GM21423 (cell line): Measurements from ENCODE around the gene FUS.
"Not testable (repeated sequence)": the region's sequence is repeated elsewhere in the genome, so short reads cannot be mapped to it uniquely, and the experiment has no call there.

Experiments
- ATAC-seq: cut with Tn5 transposase; IDR thresholded peaks from one replicate; pipeline ENCODE4 v1.9.1; 2021; ENCODE audit warnings: mild to moderate bottlenecking, moderate library complexity; ENCODE audit not compliant: unreplicated experiment

The FUS gene

DNA sequence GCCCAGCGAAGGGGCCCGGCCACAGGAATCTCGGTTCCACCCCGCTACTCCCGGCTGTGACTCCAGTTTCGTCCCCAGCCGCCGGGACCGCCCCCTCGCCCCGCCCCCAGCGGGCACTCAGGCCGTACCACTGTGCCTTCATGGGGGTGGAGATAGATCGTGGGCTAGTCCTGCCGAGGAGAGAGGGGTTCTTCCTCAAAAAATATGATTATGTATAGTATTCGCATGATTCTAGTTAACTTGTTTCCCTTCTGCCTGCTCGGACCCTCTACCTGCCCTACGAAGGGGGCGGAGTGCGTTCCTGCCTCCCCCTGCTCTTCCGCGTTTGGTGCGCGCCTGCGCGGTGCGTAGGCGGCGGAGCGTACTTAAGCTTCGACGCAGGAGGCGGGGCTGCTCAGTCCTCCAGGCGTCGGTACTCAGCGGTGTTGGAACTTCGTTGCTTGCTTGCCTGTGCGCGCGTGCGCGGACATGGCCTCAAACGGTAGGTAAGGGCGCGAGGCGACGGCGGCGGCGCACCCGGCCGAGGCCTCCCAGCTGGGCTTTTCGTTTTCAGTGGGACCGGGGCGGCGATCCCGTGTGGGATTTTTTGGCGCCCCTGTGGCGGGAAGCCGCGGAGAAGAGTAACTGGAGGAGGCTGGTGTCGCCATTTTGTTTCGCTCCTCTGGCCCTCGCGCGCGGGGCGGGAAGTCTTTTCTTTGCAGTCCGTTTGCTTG is at the start of gene FUS:
Gene FUS, plus strand, starts transcription at position 393 of the 713 bp plus-strand sequence. Its CDS starts 76 bp downstream, at position 469.
- ATAC-seq = peak; percentile 62

DNA sequence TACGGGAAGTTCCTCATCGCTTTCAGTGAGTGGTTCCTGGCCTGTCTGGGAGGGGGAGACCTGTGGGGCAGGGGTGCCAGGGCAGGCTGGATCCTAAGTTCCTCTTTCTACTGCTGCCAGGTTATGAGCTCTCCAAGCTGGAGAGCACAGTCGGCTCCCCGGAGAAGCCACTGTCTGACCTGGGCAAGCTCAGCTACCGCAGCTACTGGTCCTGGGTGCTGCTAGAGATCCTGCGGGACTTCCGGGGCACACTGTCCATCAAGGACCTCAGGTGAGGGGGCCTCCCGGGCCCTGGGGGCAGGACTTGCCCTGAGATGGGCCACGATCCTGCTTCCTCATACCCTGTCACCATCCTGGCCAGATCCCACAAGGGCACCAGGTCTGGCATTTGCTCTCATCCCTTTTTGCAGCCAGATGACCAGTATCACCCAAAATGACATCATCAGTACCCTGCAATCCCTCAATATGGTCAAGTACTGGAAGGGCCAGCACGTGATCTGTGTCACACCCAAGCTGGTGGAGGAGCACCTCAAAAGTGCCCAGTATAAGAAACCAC is 49.5 kb upstream of the FUS start:
- ATAC-seq = no peak

DNA sequence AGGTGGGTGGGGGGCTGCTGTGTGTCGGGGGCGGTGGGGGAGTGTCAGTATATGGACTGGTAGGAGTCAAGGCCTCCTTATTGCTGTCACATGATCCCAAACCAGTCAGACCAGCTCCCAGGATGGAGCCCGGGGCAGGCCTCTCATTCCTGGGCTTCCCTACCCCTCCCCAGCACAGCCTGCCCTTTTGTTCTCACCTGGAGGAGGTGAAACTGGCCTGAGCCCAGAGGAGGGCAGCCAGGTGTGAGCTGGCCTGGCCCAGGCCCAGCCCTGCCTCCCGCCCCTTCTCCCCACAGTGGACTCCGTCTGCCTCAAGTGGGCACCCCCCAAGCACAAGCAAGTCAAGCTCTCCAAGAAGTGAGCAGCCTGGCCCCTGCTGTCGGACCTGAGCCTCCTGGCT is 49.0 kb upstream of the FUS start:
- ATAC-seq = no peak

DNA sequence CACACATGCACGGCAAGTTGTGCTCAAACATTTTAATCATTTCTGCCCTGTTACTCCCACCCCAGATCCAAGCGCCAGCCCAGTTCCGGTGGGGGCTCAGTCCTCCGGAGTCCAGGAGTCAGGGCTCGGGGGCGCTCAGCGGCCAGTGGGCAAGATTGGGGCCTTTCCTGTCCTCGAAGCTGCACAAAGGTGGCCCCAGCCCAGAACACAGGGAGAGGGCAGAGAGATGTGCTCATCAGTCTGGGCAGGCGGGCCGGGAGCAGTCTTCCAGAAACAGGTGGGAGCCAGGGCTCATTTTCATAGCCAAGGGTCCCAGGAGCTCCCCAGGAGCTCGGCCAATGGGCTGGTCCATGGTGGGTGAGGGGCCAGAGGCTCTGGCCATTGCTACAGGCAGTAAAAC is 48.5 kb upstream of the FUS start:
- no peak for ATAC-seq

DNA sequence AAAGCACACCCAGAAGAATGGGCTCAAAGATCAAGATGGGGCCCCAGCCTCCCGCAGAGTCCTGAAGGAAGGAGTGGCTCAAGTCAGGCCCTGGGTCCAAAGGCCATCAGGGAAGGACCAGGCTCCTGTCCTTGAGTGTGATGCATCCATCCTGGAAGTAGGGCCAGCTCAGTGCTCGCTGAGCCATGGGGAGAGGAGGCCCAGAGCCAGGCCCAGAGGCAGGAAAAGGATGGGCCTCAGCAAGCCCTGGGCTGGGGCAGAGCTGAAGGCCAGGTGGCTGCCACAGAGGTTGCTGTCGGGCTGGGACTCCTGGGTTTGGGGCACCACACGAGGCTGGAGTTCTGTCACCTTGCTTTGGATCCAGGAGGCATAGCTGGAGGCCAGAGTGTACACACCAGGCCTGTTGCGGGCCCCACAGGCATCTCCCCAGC is 48.1 kb upstream of the FUS start:
- ATAC-seq = no peak

DNA sequence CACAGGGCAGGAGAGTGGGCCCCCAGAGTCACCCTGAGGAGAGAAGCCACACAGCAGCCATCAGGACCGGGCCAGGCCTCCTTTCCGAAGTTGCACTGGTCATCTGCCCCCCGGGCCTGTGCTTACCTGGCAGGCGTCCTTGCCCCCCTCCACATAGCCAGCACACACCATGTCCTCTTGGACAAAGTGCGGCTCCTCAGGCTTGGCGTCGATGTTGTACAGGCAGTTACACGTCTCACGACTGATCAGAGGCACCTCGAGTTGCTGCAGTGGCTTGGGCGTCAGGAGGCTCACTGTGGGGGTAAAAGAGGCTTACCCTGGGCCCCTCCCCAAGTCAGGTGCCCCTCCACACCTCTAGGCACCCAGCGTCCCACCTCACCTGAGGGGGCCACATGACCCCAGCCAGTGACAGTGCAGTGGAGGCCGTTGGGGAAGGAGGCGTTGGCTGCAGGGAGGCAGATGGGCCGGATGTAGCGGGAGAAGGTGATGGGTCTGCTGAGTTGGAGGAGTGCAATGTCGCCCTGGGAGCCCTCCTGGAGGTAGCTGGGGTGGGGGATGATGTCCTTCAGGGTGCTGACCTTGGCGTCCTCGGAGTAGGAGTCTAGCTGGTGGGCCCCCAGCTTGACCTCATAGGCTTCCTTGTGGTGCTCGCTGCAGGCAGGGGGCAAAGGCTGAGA is 47.5 kb upstream of the FUS start:
- ATAC-seq = no peak

DNA sequence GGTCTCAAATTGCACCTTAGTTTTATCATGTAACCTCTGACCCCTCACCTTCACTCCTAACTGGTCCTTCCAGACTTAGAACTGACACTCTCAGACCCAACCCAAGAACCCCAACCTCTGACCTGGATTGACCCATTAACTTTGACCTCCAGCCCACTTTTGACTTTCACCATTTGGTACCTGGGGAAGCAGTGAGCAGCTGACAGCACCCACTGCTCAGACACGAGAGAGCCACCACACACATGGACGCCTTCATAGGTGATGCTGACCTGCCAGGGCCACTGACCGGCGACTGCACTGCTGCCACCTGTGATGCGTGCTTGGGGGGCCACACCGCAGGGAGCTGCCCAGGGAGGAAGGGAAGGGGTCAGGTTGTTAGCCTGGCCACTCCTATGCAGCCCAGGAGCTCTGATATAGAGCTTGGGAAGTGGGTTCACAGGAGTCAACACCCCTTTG is 46.9 kb upstream of the FUS start:
- no peak for ATAC-seq

DNA sequence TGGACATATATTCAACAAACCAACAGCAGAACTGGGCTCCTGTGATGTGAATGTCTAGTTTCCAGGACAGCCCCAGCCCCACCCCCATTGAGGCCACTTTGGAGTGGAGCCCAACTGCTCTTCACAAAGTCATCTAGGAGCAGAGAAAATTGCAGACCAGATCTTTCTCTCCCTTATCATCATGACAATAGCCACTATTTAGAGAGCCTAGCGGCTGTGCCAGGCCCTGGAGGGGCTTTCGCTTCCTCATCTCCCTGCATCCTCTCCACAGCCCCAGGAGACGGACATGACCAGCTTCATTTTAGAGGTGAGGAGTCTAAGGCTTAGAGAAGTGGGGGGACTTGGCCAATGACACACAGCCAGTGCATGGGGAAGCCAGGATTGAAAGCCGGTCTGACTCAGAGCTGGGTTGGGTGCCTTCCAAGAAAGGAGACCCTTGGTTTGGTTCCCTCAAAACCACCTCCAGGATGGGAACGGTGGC is 45.8 kb upstream of the FUS start:
- no peak for ATAC-seq

DNA sequence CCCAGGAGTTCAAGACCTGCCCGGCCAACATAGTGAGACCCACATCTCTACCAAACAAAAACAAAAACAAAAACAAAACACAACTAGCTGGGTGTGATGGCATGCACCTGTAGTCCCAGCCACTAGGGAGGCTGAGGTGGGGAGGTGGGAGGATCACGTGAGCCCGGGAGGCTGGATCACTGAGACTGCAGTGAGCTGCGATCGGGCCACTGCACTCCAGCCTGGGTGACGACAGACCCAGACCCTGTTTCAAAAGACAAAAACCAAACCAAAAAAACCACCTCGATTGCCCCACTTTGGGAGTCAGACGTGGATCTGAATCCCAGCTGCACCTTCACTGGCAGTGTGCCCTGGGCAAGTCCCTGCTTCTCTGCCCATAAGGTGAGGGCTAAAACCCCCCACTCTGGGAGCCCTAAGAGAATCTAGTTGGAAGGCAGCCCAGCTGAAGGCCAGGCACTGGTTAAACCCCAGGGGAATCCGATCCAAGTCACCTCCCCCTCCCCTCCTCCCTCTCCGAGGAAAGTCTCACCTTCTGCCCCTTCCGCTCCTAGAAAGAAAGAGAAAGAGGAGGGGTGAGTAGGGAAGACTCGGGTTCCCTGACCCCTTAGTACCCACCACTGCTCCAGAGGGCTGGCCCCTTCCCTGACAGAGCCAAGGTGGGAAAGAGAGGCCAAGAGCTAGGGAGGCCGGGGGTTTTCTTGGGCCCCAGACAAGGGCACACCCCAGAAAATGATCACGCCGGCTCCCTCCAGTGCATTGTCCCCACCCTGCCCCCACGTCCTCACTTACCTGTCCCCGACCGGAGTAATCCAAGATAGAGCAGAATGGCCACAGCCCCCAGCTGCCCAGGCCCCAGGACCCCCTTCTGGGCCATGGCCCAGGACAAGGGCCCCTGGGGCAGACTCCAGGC is 45.1 kb upstream of the FUS start:
- ATAC-seq = no peak

DNA sequence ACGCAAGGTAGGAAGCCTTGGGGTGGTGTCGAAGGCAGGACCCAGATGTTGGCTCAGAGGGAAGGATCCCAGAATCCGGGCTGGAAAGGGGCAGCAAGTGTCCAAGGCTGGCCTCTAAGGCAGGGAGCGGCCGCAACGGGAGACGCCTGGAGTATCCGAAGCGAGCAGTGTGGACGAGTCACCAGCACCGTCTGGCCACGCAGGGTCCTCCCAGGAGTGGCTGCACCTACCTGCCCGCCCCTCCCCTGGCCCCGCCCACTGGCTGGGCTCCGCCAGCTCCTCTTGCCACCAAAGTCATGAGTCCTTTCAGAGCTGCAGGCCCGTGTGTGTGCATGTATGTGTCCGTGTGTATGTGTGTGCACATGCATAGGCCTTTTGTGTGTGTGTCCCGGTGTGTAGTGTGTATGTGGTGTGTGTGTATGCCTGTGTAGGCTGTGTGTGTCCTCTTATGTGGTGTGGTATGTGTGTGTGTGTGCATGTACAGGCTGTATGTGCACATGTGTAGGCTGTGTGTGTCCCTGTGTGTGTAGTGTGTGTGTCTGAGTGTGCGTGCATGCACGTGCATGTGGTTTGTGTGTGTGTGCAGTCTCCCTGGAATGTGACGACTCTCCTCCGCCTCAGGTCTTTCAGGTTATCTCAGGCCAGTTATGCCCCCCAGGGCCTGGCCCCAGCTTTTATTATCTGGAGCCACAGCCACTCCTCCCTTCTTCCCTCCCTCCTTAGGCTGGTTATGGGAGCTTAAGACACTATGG is 44.2 kb upstream of the FUS start, which contains the start of gene PRSS8:
Gene PRSS8, minus strand, starts transcription at position 193 of the 752 bp plus-strand sequence. CDS start 229 bp downstream, outside the sequence.
- no peak for ATAC-seq

DNA sequence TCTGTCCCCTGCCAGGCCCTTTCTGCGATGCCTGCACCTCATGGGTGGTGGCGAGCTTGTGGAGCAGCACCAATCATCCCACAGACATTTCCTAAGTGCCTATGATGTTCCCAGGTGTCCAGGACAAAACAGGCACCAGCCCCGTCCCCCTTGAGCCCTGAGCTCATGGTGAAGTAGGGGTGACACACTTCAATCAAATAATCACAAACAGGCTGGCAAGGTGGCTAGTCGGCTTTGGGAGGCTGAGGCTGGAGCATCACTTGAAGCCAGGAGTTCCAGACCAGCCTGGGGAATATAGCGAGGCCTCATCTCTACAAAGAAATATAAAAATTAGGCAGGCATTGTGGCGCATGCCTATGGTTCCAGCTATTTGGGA is 43.7 kb upstream of the FUS start:
- ATAC-seq = no peak

DNA sequence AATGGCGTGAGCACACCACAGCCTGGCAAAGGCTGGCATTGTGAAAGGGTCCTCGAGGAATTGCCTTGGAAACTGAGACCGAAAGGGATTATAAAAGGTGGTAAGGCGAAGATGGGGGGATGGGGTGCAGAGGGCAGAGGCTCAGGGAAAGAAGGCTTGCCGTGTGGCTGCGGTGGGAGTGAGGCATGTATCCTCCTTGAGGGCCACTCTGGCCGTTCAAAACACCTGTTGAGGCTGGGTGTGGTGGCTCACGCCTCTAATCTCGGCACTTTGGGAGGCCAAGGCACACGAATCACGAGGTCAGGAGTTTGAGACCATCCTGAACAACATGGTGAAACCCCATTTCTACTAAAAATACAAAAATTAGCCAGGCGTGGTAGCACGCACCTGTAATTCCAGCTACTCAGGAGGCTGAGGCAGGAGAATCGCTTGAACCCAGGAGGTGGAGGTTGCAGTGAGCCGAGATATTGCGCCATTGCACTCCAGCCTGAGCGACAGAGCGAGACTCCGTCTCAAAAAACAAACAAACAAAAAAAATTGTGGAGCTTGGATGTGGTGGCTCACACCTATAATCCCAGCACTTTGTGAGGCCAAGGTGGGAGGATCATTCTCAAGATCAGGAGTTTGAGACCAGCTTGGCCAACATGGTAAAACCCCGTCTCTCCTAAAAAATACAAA is 43.0 kb upstream of the FUS start:
- ATAC-seq = not testable (repeated sequence)

DNA sequence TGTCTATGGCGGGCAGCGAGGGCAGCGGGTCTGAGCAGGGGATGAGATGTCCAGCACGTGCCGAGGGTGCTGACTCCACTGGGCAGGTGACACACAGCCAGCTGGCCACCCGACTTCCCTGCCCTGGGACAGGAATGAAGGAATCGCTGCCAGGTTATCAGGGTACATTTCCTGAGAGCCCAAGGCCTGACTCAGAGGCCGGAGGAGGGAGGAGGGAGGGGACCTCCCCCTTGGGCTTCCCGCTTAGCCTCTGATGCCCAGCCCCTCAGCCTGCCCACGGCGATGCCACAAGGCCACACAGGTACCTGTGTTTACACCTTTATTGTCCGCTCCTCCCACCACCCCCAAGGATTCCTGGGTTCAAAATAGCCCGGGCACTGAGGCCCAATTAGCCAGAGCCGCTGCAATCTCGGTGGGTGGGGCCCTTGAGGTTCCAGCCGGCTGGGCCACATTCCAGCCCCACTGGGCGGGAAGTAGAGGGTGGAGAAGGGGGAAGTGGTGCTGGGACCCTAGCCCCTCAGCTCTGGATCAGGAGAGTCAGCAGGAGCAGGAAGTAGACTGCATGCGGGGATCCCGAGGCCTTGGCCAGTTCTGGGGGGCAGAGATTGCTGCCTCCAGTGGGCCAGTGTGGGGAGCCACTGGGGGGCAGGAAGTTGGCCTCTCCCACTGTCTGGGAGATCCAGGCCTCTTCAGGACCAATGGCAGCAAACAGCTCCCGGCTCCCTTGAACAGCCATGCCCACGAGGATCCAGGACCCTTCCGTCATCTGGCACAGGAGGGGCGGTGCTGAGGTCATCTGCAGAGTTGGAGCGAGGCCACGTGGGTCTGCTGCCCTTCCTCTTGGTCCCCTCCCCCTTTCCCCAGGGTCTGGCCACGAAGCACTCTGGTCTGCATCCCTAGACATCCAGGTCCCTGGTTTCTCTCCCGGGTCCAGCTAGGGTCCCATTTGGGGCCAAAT is 41.0 kb upstream of the FUS start:
- no peak for ATAC-seq

DNA sequence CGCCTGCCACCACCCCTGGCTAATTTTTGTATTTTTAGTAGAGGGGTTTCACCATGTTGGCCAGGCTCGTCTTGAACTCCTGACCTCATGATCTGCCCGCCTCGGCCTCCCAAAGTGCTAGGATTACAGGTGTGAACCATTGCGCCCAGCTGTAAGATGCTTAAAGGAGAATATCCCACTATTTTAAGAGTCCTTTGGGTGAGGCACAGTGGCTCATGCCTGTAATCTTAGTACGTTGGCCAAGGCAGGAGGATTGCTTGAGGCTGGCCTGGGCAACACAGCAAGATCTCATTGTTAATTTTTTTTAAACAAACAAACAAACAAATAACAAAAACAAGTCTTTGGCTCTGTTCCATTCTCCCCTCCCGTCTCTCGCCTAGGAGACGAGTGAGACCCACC is 38.9 kb upstream of the FUS start:
- ATAC-seq = not testable (repeated sequence)

DNA sequence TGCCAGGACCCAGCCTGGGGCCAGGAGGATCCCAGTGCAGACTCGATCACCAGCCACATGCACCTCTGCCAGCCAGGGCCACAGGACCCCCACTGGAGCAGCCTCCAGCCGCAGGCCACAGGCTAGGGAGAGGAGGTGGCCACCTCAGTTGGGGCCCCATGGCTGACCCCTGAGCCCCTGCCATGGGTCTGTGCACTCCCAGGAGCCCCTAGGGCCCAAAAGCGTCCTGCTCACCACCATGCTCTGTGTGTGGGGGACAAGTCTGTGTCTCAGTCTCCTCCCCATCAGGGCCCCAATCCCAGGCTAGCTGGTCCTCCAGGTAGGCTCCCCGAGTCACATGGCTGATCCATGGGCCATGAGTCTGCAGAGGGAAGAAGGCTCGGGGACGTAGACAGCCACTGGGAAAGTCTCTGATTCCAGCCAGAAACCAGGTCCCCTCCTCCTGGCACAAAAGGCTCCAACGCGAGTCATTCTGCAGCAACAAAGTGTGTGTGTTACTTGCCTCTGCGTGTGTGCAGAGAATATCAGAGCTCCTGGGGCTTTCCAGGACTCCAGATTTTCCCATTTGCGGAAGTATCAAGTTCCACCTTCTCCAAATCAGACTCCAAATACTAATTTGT is 38.3 kb upstream of the FUS start:
- no peak for ATAC-seq

DNA sequence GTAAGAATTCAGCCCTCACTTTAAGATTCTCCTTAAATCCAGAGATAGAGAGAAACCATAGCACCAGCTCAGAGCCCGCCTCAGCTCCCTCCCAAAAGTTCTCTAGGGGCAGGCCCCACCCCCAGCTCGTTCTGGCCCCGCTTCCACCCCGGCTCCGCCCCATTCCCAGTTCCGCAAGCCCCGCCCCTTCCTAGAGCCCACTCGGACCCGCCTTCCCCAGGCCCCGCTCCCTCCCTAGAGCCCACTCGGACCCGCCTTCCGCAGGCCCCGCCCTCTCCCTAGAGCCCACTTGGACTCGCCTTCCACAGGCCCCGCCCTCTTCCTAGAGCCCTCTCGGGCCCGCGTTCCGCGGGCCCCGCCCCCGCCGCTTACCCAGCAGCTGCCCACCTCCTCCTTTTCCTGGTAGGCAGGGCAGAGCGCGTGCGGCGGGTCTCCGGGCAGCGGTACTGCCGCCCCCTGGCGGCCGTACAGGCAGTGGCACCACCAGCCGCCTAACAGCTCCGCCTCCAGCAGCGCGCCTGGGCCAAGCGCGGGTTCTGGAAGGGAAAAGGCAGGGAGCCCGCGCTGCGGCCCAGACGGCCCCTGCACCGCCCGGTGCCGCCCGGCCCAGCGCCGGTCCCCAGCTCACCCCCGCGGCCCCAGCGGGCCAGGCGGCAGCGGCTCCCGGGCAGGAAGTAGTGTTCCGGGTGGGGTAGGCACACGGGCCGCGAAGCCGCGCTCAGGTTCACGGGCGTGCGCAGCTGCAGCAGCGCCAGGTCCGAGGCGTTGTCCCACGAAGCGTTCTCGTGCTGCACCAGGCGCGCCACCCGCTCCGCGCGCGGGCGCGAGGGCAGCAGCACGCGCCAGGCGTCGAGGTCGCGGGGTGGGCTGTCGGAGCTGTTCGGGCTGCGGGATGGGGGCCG is 37.6 kb upstream of the FUS start:
- peak; percentile 87 for ATAC-seq
